ENCODE results near the gene CLCN7. TPM values are rescaled to one million over a fixed set of nuclear protein-coding genes. Genes with fewer than 3 reads are reported as not detected.

CLCN7 gene
- total and polyA plus RNA-seq, 11 donors: 30.3 to 70.8 (median 33.6) TPM

GRCh38 chr16:1430214-1430758 is 44.5 kb downstream of the CLCN7 start:
- intact Hi-C loops (cut with DNase I): no loop called here
- no peaks in the 10 kb centered on the region for H3K36me3 ChIP-seq
- no peaks in the 10 kb centered on the region for H3K27me3 ChIP-seq
- ATAC-seq: no peak
- no peak overlapping the region for H3K27ac ChIP-seq
- no peak for TF ChIP-seq POLR2A (IDR thresholded peaks at IDR 0.05)
- no peak for TF ChIP-seq CTCF (IDR thresholded peaks at IDR 0.05)
- peaks cover 0 to 23% (median 1%) of the 10 kb centered on the region in 12 donors for H3K4me1 ChIP-seq
- no peak overlapping the region for H3K4me3 ChIP-seq
- no peak for DNase-seq
- H3K9me3 ChIP-seq: no peaks in the 10 kb centered on the region
- 58 to 72% (median 66%) methylated on average over 11 to 14 of the region's 14 CpGs for WGBS, 4 donors

- H3K36me3 ChIP-seq: no peaks in the 10 kb centered on the region
- no peak for DNase-seq
- no peaks in the 10 kb centered on the region for H3K9me3 ChIP-seq
- intact Hi-C loops (cut with DNase I): loop anchor here in 2 of 10 donors (5.0 to 10.0 kb wide), 2 partner anchors 135 to 278 kb away; partner anchors contain the start of gene MAPK8IP3 (in 1 of the 2)
- H3K4me1 ChIP-seq: peaks cover 0 to 23% (median 1%) of the 10 kb centered on the region in 12 donors
- H3K4me3 ChIP-seq: no peak overlapping the region
- WGBS, 4 donors: 84 to 95% (median 91%) methylated on average over 13 of the region's 13 CpGs
- TF ChIP-seq CTCF (IDR thresholded peaks at IDR 0.05): no peak
- no peak for TF ChIP-seq POLR2A (IDR thresholded peaks at IDR 0.05)
- no peak for ATAC-seq
- no peak overlapping the region for H3K27ac ChIP-seq
- H3K27me3 ChIP-seq: no peaks in the 10 kb centered on the region
Observed at GRCh38 chr16:1429631-1430030, 45.2 kb downstream of the CLCN7 start.

GRCh38 chr16:1429012-1429411 is 45.8 kb downstream of the CLCN7 start:
- no peaks in the 10 kb centered on the region for H3K9me3 ChIP-seq
- no peaks in the 10 kb centered on the region for H3K36me3 ChIP-seq
- TF ChIP-seq POLR2A (IDR thresholded peaks at IDR 0.05): no peak
- TF ChIP-seq CTCF (IDR thresholded peaks at IDR 0.05): no peak
- intact Hi-C loops (cut with DNase I): loop anchor here in 2 of 10 donors (5.0 to 10.0 kb wide), 2 partner anchors 136 to 278 kb away; partner anchors contain the start of gene MAPK8IP3 (in 1 of the 2)
- ATAC-seq: peak in 1 of 4 donors; percentile 2
- DNase-seq: no peak
- peak overlapping the region in 1 of 12 donors; percentile 64 for H3K27ac ChIP-seq
- WGBS, 4 donors: 80 to 90% (median 89%) methylated on average over 8 to 11 of the region's 11 CpGs
- H3K4me3 ChIP-seq: no peak overlapping the region
- H3K4me1 ChIP-seq: peaks cover 0 to 23% (median 1%) of the 10 kb centered on the region in 12 donors
- no peaks in the 10 kb centered on the region for H3K27me3 ChIP-seq

GRCh38 chr16:1428511-1428910 is 46.3 kb downstream of the CLCN7 start:
- peak in 3 of 4 donors; percentile 46 to 59 (median 51) for ATAC-seq
- 19 to 51% (median 26%) methylated on average over 2 to 21 of the region's 21 CpGs for WGBS, 4 donors
- intact Hi-C loops (cut with DNase I): loop anchor here in 2 of 10 donors (5.0 to 10.0 kb wide), 2 partner anchors 136 to 279 kb away; partner anchors contain the start of gene MAPK8IP3 (in 1 of the 2)

More at GRCh38 chr16:1428511-1428910, 46.3 kb downstream of the CLCN7 start:
- Histone ChIP-seq H3K4me1 (peaks cover 0 to 23% (median 1%) of the 10 kb centered on the region in 12 donors), H3K4me3 (peak overlapping the region in 10 of 12 donors; percentile 12 to 41 (median 31)), H3K27me3 (no peaks in the 10 kb centered on the region), H3K36me3 (no peaks in the 10 kb centered on the region), H3K9me3 (no peaks in the 10 kb centered on the region), H3K27ac (peak overlapping the region in 3 of 12 donors; percentile 25 to 64 (median 53))
- TF ChIP-seq CTCF (IDR thresholded peaks at IDR 0.05): peak; percentile 24 to 67 (median 47)
- TF ChIP-seq POLR2A (IDR thresholded peaks at IDR 0.05): no peak
- peak in 2 of 5 donors; percentile 44 to 48 for DNase-seq

All from heart left ventricle (tissue), 16 donors.